SW 1271 (cell line): ENCODE results near the gene PTPRCAP.
"Not testable (repeated sequence)": the region's sequence is repeated elsewhere in the genome, so short reads cannot be mapped to it uniquely, and the experiment has no call there.

ENCODE experiments used
- DNase-seq, 2 experiments: peaks; one replicate each; lab custom pipeline; 2025; lab: John Stamatoyannopoulos, UW

Gene PTPRCAP

DNA sequence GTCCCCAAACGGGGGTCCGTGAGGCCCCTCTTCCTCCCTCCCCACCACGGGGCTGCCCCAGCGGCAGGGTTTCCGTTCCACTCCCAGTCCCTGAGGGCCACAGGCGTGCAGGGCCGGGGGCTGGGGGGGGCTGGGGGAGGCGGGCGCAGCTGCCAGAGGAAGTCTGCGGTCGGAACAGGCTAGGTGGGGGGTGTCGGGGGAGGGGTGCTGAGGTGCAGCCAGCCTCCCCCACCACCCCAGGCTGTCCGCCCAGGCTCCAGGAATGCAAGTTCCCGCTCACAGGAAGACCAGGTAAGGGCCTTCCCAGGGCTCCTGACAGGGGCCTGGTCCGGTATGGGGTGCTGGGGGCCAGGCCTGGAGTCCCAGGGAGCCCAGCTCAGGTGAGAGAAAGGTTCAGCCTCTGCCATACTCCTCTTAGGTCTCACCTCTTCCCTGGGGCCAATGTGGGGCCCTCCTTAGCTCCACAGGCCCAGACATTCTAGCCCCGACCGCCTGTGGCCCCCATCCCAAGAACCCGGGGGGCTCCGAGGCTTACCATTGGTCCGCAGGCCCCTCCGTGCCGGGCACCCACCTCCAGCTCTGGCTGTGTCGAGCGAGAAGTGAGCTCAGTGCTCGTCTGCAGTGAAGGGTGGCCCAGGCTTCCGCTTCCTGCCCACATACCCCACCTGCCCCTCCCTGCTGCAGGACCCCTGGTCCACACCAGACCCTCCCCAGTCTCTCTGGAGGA is at the start of gene PTPRCAP:
Gene PTPRCAP (minus strand): TSS at position 601 of the 727 bp plus-strand sequence. CDS start 63 bp downstream, at position 538.
- DNase-seq: no peak

- no peak for DNase-seq
These were observed 49.2 kb upstream of the PTPRCAP start for GRCh38 chr11:67486481-67487195.

GRCh38 chr11:67485873-67486361 is 48.4 kb upstream of the PTPRCAP start:
- DNase-seq: not testable (repeated sequence)

- DNase-seq: no peak
These were observed 47.4 kb upstream of the PTPRCAP start for GRCh38 chr11:67484847-67485311.

GRCh38 chr11:67483831-67484665 is 46.6 kb upstream of the PTPRCAP start:
- DNase-seq: no peak

DNA sequence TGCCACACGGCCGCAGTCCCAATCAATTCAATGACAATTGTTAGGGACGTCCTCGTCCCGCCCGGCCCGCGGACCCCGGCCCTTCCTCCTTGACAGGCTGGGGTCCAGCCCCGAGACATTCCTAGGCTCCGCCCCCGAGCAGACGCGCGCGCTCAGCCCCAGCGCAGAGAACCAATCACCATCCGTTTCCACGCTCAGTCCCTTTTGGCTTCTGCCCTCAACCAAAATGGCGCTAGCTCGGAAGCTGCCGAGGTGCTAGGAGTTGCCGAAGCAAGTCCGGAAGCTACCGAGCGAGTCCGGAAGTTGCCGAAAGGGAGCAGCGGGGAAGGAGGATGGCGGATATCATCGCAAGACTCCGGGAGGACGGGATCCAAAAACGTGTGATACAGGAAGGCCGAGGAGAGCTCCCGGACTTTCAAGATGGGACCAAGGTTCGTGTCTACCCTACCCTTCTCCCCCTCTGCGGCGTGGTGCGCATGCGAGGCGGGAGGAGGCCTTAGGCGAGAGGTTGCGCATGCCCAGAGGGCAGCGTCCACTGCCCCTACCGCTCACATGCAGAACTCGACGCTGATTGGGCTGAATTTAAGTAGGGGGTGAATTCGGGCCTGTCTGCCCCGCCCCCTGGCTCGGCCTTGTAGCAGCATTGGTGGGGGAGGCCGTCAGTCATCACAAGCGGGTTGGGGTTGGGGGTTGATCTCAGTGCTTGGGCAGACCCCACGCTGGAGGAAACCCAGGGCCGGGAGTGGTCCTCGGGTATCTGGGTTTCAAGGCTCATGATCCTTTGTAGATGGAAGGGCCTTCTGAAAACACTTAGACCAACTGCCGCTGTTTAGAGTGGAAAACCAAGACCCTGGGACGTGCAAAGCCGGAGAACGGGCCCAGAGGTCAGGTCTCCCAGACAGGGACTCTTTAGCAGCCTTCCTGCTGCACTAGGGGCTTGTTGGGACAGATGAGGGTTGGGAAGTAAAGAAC is 45.6 kb upstream of the PTPRCAP start, which contains the start of gene AIP:
Gene AIP (plus strand): TSS at position 200 of the 972 bp plus-strand sequence. CDS start 133 bp downstream, at position 333.
- peak; percentile 97 to 98 for DNase-seq

- peak in 1 of 2 experiments; percentile 78 for DNase-seq
These were observed 44.9 kb upstream of the PTPRCAP start for GRCh38 chr11:67482275-67482826.

- DNase-seq: not testable (repeated sequence)
These were observed 40.0 kb upstream of the PTPRCAP start for GRCh38 chr11:67477344-67478050.

DNA sequence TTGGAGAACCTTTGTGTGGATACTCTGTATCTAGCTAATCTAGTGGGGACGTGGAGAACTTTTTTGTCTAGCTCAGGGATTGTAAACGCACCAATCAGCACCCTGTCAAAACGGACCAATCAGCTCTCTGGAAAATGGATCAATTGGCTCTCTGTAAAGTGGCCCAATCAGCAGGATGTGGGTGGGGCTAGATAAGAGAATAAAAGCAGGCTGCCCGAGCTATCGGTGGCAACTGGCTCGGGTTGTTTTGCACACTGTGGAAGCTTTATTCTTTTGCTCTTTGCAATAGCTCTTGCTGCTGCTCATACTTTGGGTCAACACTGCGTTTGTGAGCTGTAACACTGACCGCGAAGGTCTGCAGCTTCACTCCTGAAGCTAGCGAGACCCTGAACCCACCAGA is 39.2 kb upstream of the PTPRCAP start:
- not testable (repeated sequence) for DNase-seq

DNA sequence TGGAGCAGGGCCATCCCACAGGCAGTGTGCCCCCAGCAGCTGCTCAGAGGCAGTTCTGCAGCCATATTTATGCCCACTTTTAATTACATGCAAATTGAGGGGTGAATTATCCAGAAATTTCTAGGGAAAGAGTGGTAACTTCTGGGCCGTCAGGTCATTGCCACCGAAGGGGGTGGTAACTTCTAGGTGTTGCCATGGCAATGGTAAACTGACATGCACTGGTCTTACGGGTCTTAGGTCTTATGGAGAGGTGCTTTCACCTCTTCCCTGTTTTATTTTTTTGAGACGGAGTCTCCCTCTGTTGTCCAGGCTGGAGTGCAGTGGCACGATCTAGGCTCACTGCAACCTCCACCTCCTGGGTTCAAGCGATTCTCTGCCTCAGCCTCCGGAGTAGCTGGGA is 35.4 kb upstream of the PTPRCAP start:
- DNase-seq: no peak

DNA sequence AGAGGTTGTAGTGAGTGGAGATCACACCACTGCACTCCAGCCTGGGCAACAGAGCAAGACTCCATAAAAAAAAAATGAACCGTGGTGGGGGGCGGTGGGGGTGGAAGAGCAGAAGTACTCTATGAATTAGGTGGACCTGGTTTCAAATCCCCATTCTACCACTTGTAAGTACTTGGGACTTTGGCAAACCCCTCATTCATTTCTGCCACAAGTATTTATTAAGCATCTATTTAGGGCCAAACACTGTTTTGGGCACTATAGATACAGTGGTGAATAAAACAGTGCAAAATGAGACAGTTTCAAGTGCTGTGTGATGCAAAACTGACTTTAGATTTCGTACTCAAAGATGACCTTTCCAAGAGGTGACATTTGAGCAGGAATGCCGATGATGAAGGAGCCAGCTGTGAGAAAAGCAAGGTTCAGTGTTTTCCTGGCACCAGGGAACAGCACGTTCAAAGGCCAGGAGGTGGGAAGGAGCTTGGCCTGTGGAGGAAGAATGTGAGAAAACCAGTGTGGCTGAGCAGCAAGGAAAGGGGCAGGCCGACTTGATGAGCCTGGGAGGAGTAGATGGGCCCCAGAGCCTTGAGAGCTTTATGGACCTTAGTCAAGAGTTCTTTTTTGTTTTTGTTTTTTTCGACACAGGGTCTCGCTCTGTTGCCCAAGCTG is 33.0 kb upstream of the PTPRCAP start:
- no peak for DNase-seq

- DNase-seq: no peak
These were observed 32.0 kb upstream of the PTPRCAP start for GRCh38 chr11:67469508-67469811.

GRCh38 chr11:67468759-67469507 is 31.5 kb upstream of the PTPRCAP start, which contains the start of gene TMEM134:
TMEM134 (minus strand) TSS chr11:67469251; CDS start chr11:67469192, 59 bp downstream.
- peak; percentile 86 to 89 for DNase-seq

DNA sequence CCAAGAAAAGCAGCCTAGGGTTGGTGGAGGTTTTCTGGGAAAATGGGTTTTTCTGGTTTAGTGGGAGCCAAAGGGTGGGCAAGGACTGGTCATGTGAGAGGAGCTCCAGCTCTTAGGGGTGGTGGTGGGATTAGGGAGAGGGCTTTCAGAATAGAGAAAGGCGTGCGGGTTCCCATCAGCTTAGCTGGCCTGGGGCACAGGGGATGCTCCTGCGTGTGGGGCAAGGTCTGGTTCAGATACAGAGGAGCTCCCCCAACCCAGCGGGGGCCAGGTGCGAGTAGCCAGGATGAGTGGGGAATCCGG is 30.9 kb upstream of the PTPRCAP start:
- no peak for DNase-seq

DNA sequence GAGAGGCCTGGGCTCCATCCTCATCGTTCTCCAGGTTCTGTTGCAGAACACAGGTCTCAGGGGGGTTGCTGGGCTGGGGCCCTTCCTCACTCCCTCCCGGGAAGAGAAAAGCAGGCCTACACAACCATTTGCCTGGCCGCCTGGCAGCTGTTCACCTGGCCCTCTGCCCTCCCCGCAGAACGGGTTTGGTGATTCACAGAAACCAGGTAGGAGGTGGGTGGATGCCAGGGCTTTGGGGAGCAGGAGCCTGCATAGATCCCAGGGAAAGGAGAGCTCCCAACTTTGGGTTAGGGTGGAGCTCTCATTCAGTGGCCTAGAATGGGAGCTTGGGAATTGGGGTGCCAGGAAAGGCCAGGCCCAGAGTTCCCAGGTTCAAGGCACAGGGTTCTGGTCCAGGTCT is 30.6 kb upstream of the PTPRCAP start:
- DNase-seq: no peak

DNA sequence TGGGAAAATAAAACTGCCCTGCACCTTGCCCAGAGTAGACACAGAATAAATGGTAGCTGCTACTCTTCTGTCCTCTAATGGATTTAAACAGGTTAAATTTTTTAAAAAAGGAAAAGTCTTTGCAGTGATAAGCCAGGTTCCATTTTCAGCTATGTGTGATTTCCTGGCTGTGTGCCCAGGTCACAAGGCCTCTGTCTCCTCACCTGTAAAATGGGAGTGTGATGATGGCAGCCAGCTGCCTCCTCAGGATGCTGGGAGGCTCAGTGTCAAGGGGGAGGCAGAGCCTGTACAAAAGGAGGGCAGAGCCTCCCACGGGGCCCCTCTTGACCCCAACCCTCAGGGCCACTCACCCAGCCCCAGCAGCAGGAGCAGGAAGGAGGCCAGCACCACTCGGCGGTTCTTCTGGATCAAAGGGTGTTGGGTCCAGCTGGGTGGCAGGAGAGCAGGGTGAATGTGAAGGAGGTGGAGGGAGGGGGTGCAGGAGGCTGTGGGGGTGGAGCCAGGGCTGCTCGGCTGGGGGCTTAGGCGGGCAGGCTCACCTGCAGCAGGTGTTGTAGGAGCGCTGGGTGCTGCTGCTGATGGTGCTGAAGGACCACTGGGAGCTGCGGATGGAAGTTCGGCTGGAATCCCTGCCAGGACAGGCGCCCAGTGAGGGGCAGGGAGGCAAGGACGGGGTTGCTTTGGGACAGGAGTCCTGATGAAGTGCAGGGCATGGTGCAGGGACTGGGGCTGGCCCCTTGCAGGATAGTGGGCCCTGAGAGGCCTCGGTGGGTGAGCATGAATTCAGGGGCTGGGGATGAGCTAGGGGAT is 29.7 kb upstream of the PTPRCAP start:
- DNase-seq: no peak

- no peak for DNase-seq
These were observed 28.9 kb upstream of the PTPRCAP start for GRCh38 chr11:67466367-67466766.

GRCh38 chr11:67465530-67465929 is 28.0 kb upstream of the PTPRCAP start:
- DNase-seq: not testable (repeated sequence)
